Measurements from ENCODE around the gene PCSK2.

Gene PCSK2

GRCh38 chr20:17376031-17376430 is 149.2 kb downstream of the PCSK2 start:
- no peak for DNase-seq
- no peak overlapping the region for H3K27ac ChIP-seq
- H3K9me3 ChIP-seq (ENCODE audit: severe bottlenecking): no peaks in the 10 kb centered on the region
- H3K4me3 ChIP-seq (ENCODE audit: low read depth, low read length): no peak overlapping the region
- peaks cover 2% of the 10 kb centered on the region; the same call in 1 of the 2 replicates for H3K36me3 ChIP-seq
- H3K27me3 ChIP-seq (ENCODE audit: insufficient read depth, low read depth, severe bottlenecking): no peaks in the 10 kb centered on the region
- TF ChIP-seq CTCF (IDR thresholded peaks at IDR 0.05; ENCODE audit: low read depth, low read length): no peak

DNA sequence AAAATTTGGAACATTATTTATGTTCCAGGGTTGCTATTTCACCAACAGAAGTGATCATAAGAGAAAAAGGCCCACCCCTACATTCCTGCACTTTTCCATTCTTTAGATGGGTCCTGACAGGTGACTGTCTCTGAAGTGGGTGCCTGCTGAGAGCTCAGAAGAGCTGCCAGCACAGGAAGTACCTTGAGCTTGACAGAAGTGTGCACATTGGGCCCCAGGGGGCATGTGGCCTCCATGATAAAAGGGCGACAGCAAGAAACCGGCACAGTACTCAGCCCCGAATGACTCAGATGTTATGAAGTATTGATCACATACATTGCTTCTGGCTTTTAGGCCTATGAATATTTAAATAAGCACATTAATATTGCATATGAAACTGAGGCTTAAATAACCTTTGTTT is 150.4 kb downstream of the PCSK2 start:
- Histone ChIP-seq H3K9me3 (ENCODE audit: severe bottlenecking) (no peaks in the 10 kb centered on the region), H3K27ac (no peak overlapping the region), H3K36me3 (no peaks in the 10 kb centered on the region; the same call in 1 of the 2 replicates), H3K27me3 (ENCODE audit: insufficient read depth, low read depth, severe bottlenecking) (no peaks in the 10 kb centered on the region), H3K4me3 (ENCODE audit: low read depth, low read length) (no peak overlapping the region)
- TF ChIP-seq CTCF (IDR thresholded peaks at IDR 0.05; ENCODE audit: low read depth, low read length): no peak
- no peak for DNase-seq

- TF ChIP-seq CTCF (IDR thresholded peaks at IDR 0.05; ENCODE audit: low read depth, low read length): no peak
- H3K4me3 ChIP-seq (ENCODE audit: low read depth, low read length): no peak overlapping the region
- no peaks in the 10 kb centered on the region for H3K9me3 ChIP-seq (ENCODE audit: severe bottlenecking)
- no peaks in the 10 kb centered on the region for H3K27me3 ChIP-seq (ENCODE audit: insufficient read depth, low read depth, severe bottlenecking)
- DNase-seq: no peak
- H3K36me3 ChIP-seq: no peaks in the 10 kb centered on the region; the same call in 1 of the 2 replicates
- H3K27ac ChIP-seq: no peak overlapping the region
Observed at GRCh38 chr20:17379651-17380050, 152.8 kb downstream of the PCSK2 start.

DNA sequence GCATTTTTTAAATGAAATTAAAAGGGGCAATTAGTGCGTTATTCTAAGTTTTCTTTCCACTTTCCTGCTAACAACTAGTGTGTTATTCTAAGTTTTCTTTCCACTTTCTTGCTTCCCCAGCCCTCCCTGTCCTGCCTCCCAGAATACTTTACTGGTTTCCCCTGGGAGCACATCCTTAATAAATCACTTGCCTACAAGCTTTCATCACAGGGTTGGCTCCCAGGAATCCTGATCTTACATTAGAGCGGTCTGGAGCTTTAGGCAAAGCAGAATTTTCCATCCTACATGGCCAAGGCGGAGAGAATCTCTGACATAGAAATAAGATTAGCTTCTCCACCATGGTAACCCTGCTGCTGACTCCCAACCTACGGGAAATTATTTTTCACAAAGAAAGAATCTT is 154.0 kb downstream of the PCSK2 start:
- Histone ChIP-seq H3K36me3 (no peaks in the 10 kb centered on the region; the same call in 1 of the 2 replicates), H3K4me3 (ENCODE audit: low read depth, low read length) (no peak overlapping the region), H3K27me3 (ENCODE audit: insufficient read depth, low read depth, severe bottlenecking) (no peaks in the 10 kb centered on the region), H3K27ac (no peak overlapping the region), H3K9me3 (ENCODE audit: severe bottlenecking) (no peaks in the 10 kb centered on the region)
- no peak for DNase-seq
- no peak for TF ChIP-seq CTCF (IDR thresholded peaks at IDR 0.05; ENCODE audit: low read depth, low read length)

GRCh38 chr20:17381724-17382123 is 154.9 kb downstream of the PCSK2 start:
- Histone ChIP-seq H3K9me3 (ENCODE audit: severe bottlenecking) (no peaks in the 10 kb centered on the region), H3K27ac (no peak overlapping the region), H3K36me3 (no peaks in the 10 kb centered on the region), H3K4me3 (ENCODE audit: low read depth, low read length) (no peak overlapping the region), H3K27me3 (ENCODE audit: insufficient read depth, low read depth, severe bottlenecking) (no peaks in the 10 kb centered on the region)
- no peak for TF ChIP-seq CTCF (IDR thresholded peaks at IDR 0.05; ENCODE audit: low read depth, low read length)
- DNase-seq: no peak

GRCh38 chr20:17385798-17386197 is 159.0 kb downstream of the PCSK2 start:
- Histone ChIP-seq H3K27me3 (ENCODE audit: insufficient read depth, low read depth, severe bottlenecking) (no peaks in the 10 kb centered on the region), H3K4me3 (ENCODE audit: low read depth, low read length) (no peak overlapping the region), H3K36me3 (no peaks in the 10 kb centered on the region), H3K27ac (no peak overlapping the region), H3K9me3 (ENCODE audit: severe bottlenecking) (no peaks in the 10 kb centered on the region)
- TF ChIP-seq CTCF (IDR thresholded peaks at IDR 0.05; ENCODE audit: low read depth, low read length): no peak
- no peak for DNase-seq
